Measurements from ENCODE around the gene TMEM95. TPM values are rescaled to one million over a fixed set of nuclear protein-coding genes. Genes with fewer than 3 reads are reported as not detected.

TMEM95 gene
- total RNA-seq, 3 donors from 2014 or later = not detected

DNA sequence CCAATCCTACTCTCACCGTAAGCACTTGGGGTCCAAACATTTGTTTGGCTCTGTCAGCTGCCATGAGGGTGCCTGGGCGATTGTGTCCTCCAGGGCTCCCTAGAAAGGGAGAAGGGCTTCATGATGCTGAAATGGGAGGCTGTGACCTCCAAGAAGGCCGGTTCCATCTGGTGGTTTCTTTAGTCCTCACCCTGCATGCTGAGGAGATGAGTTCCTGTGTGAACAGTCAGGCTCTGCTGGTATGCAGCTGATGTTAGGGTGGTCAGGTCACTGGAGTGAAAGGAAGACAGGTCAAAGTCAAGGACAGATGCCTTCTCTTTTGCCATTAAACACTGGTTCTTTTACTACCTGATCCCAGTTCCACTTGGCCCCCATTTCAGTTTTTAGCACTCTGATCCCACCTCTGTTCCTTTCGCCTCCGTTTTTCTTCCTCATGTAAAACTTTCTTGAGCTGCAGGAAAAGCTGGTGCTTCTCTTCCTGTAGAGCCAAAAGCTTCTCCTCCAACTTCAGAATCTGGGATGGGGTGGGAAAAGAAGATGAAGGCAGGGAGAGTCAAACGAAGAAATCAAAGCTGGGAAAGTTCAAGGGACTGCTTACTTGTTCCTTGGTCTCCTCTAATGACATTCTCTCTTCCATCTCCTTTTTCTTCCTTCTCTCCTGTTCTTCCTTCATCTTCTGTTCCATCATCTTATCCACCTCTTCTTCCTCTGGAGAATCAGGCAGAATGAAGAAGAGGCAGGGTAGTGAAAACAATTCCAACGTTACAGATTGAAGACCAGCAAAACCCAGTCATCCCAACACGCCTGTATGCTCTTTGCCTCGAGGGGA is 40.9 kb upstream of the TMEM95 start:
- intact Hi-C loops (cut with DNase I; ENCODE audit: low total_unique reads) = no loop called here
- Histone ChIP-seq H3K4me1 (peaks cover 5 to 26% of the 10 kb centered on the region in 2 donors), H3K9me3 (no peaks in the 10 kb centered on the region), H3K27me3 (no peaks in the 10 kb centered on the region), H3K4me3 (peak overlapping the region; percentile 80 to 96 (median 86)), H3K36me3 (no peaks in the 10 kb centered on the region), H3K27ac (peak overlapping the region; percentile 97 to 98)
- TF ChIP-seq POLR2AphosphoS5 (IDR thresholded peaks at IDR 0.05) = no peak
- TF ChIP-seq, protein P1, sequence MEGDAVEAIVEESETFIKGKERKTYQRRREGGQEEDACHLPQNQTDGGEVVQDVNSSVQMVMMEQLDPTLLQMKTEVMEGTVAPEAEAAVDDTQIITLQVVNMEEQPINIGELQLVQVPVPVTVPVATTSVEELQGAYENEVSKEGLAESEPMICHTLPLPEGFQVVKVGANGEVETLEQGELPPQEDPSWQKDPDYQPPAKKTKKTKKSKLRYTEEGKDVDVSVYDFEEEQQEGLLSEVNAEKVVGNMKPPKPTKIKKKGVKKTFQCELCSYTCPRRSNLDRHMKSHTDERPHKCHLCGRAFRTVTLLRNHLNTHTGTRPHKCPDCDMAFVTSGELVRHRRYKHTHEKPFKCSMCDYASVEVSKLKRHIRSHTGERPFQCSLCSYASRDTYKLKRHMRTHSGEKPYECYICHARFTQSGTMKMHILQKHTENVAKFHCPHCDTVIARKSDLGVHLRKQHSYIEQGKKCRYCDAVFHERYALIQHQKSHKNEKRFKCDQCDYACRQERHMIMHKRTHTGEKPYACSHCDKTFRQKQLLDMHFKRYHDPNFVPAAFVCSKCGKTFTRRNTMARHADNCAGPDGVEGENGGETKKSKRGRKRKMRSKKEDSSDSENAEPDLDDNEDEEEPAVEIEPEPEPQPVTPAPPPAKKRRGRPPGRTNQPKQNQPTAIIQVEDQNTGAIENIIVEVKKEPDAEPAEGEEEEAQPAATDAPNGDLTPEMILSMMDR (IDR thresholded peaks at IDR 0.05) = no peak
- no peak for TF ChIP-seq POLR2A (IDR thresholded peaks at IDR 0.05)
- DNase-seq (ENCODE audit: low spot score in 2 of 2) = no peak

DNA sequence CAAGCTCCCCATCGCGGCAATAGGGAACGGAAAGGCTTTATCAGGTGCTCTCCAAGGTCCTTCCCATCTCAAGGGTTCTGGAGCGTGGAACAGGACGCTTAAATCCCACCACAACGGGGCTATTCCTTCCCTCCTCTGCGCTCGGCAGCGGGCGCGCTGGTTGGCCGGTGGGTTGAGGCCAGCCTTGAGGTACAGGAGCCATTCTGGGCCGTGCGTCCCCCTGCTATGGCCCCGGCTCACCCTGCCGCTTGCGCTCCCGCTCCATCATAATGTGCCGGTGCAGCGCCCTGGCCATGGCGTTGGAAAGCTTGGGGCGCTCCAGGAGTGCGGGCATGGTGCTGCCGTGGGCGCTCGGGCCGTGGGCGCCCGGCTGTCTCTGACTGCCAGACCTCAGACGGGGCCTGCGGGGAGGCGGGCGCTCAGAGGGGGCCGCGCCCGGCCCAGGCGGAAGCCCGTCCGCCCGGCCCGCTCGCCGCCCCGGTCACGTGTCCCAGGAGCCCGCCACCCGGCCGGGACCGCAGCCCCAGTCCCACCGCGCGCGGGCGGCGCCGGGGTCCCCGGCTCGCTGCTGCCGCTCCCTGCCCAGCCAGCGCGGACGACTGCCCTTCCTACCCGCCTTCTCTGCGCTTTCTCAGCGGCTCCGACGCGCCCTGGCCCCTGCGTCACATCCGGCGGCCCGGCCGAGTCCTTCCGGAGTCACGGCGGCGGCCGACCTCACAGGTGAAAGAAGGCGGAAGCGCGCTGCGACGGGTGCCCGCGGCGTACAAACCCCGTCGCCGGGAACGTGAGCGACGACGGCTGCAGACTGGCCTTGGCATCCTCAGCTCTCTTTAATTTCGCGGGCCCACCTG is 40.0 kb upstream of the TMEM95 start, which contains the start of gene GPS2:
Gene GPS2, minus strand, starts transcription at position 642 of the 851 bp plus-strand sequence. Its CDS starts 308 bp downstream, at position 334.
- Histone ChIP-seq H3K27ac (peak within 1 kb of the TSS; percentile 97 to 98), H3K4me3 (peak within 1 kb of the TSS; percentile 80 to 96 (median 86)), H3K4me1 (peaks cover 1 to 17% of the 10 kb centered on the region in 2 donors), H3K27me3 (no peaks in the 10 kb centered on the region), H3K36me3 (no peaks in the 10 kb centered on the region), H3K9me3 (no peaks in the 10 kb centered on the region)
- intact Hi-C loops (cut with DNase I; ENCODE audit: low total_unique reads) = no loop called here
- TF ChIP-seq, protein P1 (IDR thresholded peaks at IDR 0.05) = no peak
- TF ChIP-seq POLR2A (IDR thresholded peaks at IDR 0.05) = peak; percentile 73
- TF ChIP-seq POLR2AphosphoS5 (IDR thresholded peaks at IDR 0.05) = peak; percentile 95 to 97 (median 96)
- DNase-seq (ENCODE audit: low spot score in 2 of 2) = peak; percentile 90 to 93

DNA sequence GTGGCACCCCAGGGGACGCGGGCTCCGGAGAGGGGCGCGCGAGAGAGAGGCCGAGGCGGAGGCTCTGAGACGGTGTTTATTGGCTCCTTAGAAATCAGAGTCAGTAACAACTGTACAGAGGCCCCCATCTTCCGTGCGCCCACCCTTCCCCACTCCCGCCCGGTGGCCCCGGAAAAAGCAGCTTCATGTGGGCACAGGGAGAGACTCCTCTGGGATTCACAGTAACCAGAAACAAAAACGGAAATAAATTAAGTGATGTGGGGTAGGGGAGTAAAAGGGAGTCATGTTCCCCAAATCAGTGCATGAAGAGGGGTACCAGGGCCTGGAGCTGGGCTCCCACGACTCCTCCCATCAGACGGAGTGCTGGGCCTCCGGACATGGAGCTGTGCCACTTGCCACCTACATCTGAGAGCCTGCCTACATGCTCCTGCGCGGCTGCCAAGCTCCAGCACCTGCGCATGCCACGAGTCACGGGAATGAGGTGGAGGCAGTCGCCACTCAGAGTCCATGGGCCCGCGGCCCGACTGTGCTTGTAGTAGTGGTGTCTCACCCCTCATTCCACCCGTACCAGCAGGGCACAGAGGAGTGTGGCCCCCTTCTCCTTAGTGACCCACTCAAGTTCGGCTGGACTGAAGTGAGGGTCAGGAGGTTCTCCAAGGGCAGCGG is 39.3 kb upstream of the TMEM95 start:
- intact Hi-C loops (cut with DNase I; ENCODE audit: low total_unique reads) = no loop called here
- Histone ChIP-seq H3K9me3 (no peaks in the 10 kb centered on the region), H3K27ac (peak overlapping the region; percentile 97 to 98), H3K4me1 (peaks cover 0 to 11% of the 10 kb centered on the region in 2 donors), H3K4me3 (peak overlapping the region; percentile 80 to 96 (median 86)), H3K27me3 (no peaks in the 10 kb centered on the region), H3K36me3 (no peaks in the 10 kb centered on the region)
- TF ChIP-seq, protein P1 (IDR thresholded peaks at IDR 0.05) = no peak
- TF ChIP-seq POLR2A (IDR thresholded peaks at IDR 0.05) = peak; percentile 4
- peak; percentile 66 to 69 for DNase-seq (ENCODE audit: low spot score in 2 of 2)

DNA sequence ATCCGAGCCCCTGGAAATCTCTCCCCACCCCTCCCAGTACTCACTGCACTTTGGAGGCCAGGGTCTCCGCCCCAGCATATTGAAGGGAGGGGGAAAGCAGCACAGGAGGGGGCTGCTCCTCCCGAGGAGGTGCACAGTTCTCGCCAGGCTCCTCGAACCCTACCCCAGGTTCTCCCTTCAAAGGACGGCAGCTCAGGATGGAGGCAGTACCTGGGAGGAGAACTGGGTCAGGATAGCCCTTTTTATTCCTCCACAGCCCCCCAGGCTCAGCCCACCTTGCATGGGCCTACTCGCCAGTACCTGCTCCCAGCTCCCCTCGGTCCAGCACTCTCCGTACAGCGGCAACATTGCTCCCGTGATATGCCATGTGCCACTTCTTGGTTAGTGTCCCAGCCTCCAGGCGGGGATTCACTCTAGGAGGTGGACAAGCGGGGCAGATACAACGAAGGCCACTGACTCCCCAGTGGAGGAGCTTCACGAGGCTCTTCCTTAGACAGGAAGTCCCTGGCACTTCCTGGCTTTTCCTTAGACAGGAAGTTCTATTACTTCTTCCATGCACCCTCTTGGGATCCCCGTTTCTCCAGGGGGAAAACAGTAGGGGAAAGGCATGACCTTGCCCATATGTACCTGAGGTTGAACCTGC is 37.7 kb upstream of the TMEM95 start:
- intact Hi-C loops (cut with DNase I; ENCODE audit: low total_unique reads) = no loop called here
- DNase-seq (ENCODE audit: low spot score in 2 of 2) = no peak
- H3K4me3 ChIP-seq = no peak overlapping the region
- H3K4me1 ChIP-seq = peaks cover 0 to 11% of the 10 kb centered on the region in 2 donors
- TF ChIP-seq, protein P1 (IDR thresholded peaks at IDR 0.05) = no peak
- TF ChIP-seq POLR2AphosphoS5 (IDR thresholded peaks at IDR 0.05) = no peak
- TF ChIP-seq POLR2A (IDR thresholded peaks at IDR 0.05) = no peak
- no peak overlapping the region for H3K27ac ChIP-seq
- no peaks in the 10 kb centered on the region for H3K36me3 ChIP-seq
- no peaks in the 10 kb centered on the region for H3K27me3 ChIP-seq
- no peaks in the 10 kb centered on the region for H3K9me3 ChIP-seq
